Mucosa of stomach (tissue), 1 donor: ENCODE data around the gene SFI1.

Experiments
- H3K27me3 ChIP-seq: one replicate; pipeline ENCODE4 v1.7.0; 2013; ENCODE audit warnings: mild to moderate bottlenecking, low read length; ENCODE audit not compliant: control insufficient read depth, insufficient read depth
- H3K36me3 ChIP-seq: one replicate; pipeline ENCODE4 v1.7.0; 2013; ENCODE audit warnings: low read length; ENCODE audit not compliant: control insufficient read depth, insufficient read depth
- H3K4me1 ChIP-seq: one replicate; pipeline ENCODE4 v1.7.0; 2013; ENCODE audit warnings: mild to moderate bottlenecking, low read length; ENCODE audit not compliant: control insufficient read depth, insufficient read depth
- H3K4me3 ChIP-seq: one replicate; pipeline ENCODE4 v1.7.0; 2013; ENCODE audit warnings: low read length
- H3K9ac ChIP-seq: one replicate; pipeline ENCODE4 v1.7.0; 2013; ENCODE audit warnings: mild to moderate bottlenecking, low read length, moderate library complexity
- H3K9me3 ChIP-seq: one replicate; pipeline ENCODE4 v1.7.0; 2013; ENCODE audit warnings: mild to moderate bottlenecking, low read length, moderate library complexity; ENCODE audit not compliant: control insufficient read depth
- donor health status: Pancreatic carcinoma.

SFI1 gene

GRCh38 chr22:31639436-31640039 is 143.2 kb downstream of the SFI1 start:
- Histone ChIP-seq H3K9ac (no peak overlapping the region), H3K4me3 (no peak overlapping the region), H3K4me1 (peaks cover 26% of the 10 kb centered on the region), H3K9me3 (no peaks in the 10 kb centered on the region), H3K36me3 (no peaks in the 10 kb centered on the region), H3K27me3 (no peaks in the 10 kb centered on the region)

DNA sequence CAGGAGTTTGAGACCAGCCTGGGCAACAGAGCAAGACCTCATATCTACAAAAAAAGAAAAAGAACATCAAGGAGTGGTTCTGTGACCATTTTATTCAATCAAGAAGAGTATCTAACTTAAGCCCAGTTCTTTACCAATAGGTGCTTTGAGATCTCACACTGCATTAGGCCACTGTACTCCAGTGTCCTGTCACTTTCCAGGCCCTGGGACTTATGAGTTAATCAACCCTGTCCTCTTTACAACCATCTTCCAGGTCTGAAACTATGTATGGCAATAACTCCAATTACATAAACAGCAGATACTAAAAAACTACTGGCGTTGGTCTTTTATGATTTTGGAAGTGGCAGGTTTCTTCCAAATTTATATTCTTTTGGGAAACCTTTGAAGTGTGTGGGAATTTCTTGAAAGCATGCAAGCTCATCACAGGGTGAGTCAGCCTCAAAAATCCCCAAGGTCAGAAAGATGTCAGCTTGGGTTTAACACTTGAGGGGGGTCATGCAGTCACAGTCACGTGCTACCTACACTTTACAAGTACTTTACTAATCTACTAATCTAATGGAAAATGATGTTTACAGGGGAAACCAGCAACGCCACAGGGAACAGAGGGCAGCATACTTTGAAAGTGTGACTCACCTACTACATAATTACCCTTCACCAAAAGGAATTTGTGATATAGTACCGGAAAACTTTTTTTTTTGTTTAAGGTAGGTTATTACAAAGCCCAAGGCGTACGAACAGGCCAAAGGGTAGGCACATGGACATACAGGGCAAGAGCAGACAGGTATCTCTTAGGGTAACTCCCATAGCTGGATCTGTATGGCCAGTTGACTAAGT is 150.1 kb downstream of the SFI1 start:
- H3K36me3 ChIP-seq, result peaks cover 10% of the 10 kb centered on the region
- H3K9ac ChIP-seq, result no peak overlapping the region
- no peaks in the 10 kb centered on the region for H3K27me3 ChIP-seq
- no peaks in the 10 kb centered on the region for H3K4me1 ChIP-seq
- H3K4me3 ChIP-seq, result no peak overlapping the region
- no peaks in the 10 kb centered on the region for H3K9me3 ChIP-seq

- Histone ChIP-seq H3K4me1 (no peaks in the 10 kb centered on the region), H3K9ac (no peak overlapping the region), H3K4me3 (no peak overlapping the region), H3K27me3 (no peaks in the 10 kb centered on the region), H3K9me3 (no peaks in the 10 kb centered on the region), H3K36me3 (peaks cover 10% of the 10 kb centered on the region)
Observed at GRCh38 chr22:31647066-31647465, 150.7 kb downstream of the SFI1 start.

DNA sequence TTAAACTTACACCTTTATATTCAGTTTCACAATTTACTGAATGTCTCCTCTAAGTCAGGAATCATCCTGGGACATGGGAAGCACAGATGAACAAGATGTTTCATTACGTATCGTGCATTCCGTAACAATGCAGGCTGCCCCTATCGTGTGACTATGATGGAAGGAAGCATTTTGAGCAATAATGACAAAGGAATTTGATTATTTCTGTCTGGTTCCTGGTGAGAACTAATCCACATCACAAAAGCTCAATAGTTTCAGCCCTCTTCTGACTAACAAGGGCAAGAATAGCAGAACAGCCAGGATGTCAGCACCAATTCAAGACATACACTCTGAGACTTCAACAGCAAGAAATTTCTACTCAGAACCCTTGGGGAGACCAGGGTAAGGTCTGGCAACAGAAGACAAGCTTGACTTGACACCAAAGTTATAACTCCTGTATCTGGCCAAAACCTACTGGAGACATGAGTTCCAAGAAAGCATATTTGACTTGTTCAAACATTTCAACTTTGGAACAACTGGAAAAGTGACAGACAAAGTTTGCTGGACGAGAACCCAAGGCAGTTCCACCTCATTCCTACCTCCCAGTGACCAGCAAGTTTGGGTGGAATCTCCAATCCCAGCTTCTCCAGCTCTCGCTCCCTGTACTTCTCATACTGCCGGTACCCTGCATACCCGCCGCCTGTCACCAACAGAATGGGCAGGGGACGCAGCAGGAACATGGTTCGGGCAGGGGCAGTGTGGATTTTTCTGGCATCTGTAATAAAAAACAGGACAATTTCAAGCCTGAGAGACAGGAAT is 151.4 kb downstream of the SFI1 start:
- H3K9me3 ChIP-seq, result no peaks in the 10 kb centered on the region
- H3K27me3 ChIP-seq, result no peaks in the 10 kb centered on the region
- no peak overlapping the region for H3K9ac ChIP-seq
- H3K4me1 ChIP-seq, result no peaks in the 10 kb centered on the region
- peaks cover 10% of the 10 kb centered on the region for H3K36me3 ChIP-seq
- H3K4me3 ChIP-seq, result no peak overlapping the region

DNA sequence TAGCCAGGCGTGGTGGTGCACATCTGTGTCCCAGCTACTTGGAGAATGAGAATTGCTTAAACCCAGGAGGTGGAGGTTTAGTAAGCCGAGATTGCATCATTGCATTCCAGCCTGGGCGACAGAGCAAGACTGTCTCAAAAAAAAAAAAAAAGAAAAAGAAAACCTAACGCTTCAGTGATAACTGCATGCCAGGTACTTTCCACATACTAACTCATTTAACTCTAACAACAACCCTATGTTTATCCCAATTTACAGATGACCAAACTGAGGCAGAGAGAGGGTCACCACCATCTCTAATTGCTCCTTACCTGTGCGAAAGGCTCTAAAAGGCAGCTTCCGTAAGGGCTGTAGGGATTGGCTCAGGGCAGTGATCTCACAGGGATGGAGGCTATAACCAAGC is 154.1 kb downstream of the SFI1 start:
- Histone ChIP-seq H3K9me3 (no peaks in the 10 kb centered on the region), H3K27me3 (no peaks in the 10 kb centered on the region), H3K4me1 (peaks cover 16% of the 10 kb centered on the region), H3K36me3 (peaks cover 10% of the 10 kb centered on the region), H3K4me3 (no peak overlapping the region), H3K9ac (no peak overlapping the region)

- Histone ChIP-seq H3K27me3 (no peaks in the 10 kb centered on the region), H3K4me3 (no peak overlapping the region), H3K9ac (no peak overlapping the region), H3K4me1 (peaks cover 16% of the 10 kb centered on the region), H3K9me3 (no peaks in the 10 kb centered on the region), H3K36me3 (peaks cover 10% of the 10 kb centered on the region)
Observed at GRCh38 chr22:31651664-31652063, 155.3 kb downstream of the SFI1 start.

GRCh38 chr22:31652088-31652487 is 155.8 kb downstream of the SFI1 start:
- peaks cover 10% of the 10 kb centered on the region for H3K36me3 ChIP-seq
- H3K4me3 ChIP-seq, result no peak overlapping the region

DNA sequence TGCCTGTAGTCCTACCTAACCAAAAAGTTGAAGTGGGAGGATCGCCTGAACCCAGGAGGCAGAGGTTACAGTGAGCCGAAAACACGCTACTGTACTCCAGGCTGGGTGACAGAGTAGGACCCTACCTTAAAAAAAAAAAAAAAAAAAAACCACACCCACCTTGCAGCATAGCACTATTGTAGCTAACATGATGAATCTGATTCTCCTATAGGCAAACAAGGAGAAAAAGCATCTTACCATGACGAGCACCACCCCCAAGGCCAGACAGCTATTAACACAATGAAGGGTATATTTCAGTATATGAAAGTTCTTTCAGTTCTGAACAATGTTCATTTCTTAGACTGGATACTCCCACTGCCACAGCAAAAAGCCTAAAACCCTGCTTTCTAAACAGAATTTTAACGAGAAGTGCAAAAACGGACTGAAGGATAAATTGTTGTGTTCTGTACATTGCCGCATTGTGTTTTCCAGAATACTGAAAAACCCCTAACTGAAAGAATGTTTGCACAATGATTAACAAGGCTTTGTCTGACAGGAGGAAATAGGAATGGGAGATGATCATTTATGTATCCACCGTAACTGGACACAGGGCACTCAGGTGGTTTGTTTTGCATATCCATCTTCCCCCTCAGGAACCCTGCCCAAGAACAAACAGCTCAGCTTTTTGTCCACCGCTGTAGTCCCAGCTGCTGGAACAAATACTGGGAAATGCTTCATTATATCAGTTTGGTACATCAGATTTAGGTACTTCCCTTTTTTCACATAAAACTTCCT is 156.8 kb downstream of the SFI1 start:
- Histone ChIP-seq H3K9me3 (no peaks in the 10 kb centered on the region), H3K36me3 (peaks cover under 1% of the 10 kb centered on the region), H3K27me3 (no peaks in the 10 kb centered on the region), H3K4me3 (no peak overlapping the region), H3K9ac (no peak overlapping the region), H3K4me1 (peaks cover 16% of the 10 kb centered on the region)

More at GRCh38 chr22:31652088-31652487, 155.8 kb downstream of the SFI1 start:
- H3K9me3 ChIP-seq, result no peaks in the 10 kb centered on the region
- peaks cover 16% of the 10 kb centered on the region for H3K4me1 ChIP-seq
- H3K9ac ChIP-seq, result no peak overlapping the region
- H3K27me3 ChIP-seq, result no peaks in the 10 kb centered on the region

DNA sequence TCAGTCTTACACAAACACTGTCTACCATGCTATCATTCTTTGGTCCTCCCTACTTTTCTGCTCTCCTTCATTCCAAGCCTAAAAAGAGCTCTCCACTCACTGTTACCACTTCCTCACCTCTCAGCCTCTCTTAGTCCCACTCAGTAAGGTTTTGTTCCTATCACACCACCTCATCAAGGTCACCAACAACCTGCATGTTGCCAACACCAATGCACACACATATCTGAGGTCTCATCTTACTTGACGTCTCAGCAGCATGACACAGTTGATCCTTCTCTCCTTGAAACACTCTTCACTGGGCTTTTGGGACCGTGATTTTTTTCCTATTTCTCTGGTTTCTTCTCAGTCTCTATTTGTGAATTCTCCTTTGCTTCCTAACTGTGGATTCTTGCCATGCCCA is 157.6 kb downstream of the SFI1 start:
- Histone ChIP-seq H3K9me3 (no peaks in the 10 kb centered on the region), H3K4me3 (no peak overlapping the region), H3K27me3 (no peaks in the 10 kb centered on the region), H3K36me3 (no peaks in the 10 kb centered on the region), H3K9ac (no peak overlapping the region), H3K4me1 (peaks cover 16% of the 10 kb centered on the region)

- no peaks in the 10 kb centered on the region for H3K27me3 ChIP-seq
- no peaks in the 10 kb centered on the region for H3K36me3 ChIP-seq
- H3K9ac ChIP-seq, result no peak overlapping the region
- no peak overlapping the region for H3K4me3 ChIP-seq
- H3K9me3 ChIP-seq, result no peaks in the 10 kb centered on the region
- H3K4me1 ChIP-seq, result peaks cover 16% of the 10 kb centered on the region
Observed at GRCh38 chr22:31654408-31654807, 158.1 kb downstream of the SFI1 start.

- Histone ChIP-seq H3K36me3 (no peaks in the 10 kb centered on the region), H3K9ac (no peak overlapping the region), H3K4me1 (peaks cover 16% of the 10 kb centered on the region), H3K4me3 (no peak overlapping the region), H3K27me3 (no peaks in the 10 kb centered on the region), H3K9me3 (no peaks in the 10 kb centered on the region)
Observed at GRCh38 chr22:31659246-31659645, 162.9 kb downstream of the SFI1 start.
